HepG2 (cell line): ENCODE results near the gene BSG. TPM values are rescaled to one million over a fixed set of nuclear protein-coding genes. Genes with fewer than 3 reads are reported as not detected.
A peak's percentile ranks its signal among the peaks of the same experiment; 100 is the strongest.

Source experiments
- HOXA5 ChIP-seq: sonication (generic); formaldehyde crosslinking; IDR thresholded peaks from 2 replicates; pipeline ENCODE4 v1.4.0; 2020; ENCODE audit warnings: missing genetic modification reagents
- MEIS1 ChIP-seq: sonication (generic); formaldehyde crosslinking; IDR thresholded peaks from 2 replicates; pipeline ENCODE4 v1.9.0; 2021; ENCODE audit warnings: mild to moderate bottlenecking, missing genetic modification reagents, moderate library complexity, borderline replicate concordance
- MTA1 ChIP-seq: sonication (generic); formaldehyde crosslinking; IDR thresholded peaks from 2 replicates; pipeline ENCODE4 v1.4.0; 2020; ENCODE audit warnings: missing genetic modification reagents, mild to moderate bottlenecking, borderline replicate concordance
- NFATC3 ChIP-seq: sonication (generic); formaldehyde crosslinking; IDR thresholded peaks from 2 replicates; pipeline ENCODE4 v1.5.1; 2020; ENCODE audit warnings: mild to moderate bottlenecking, missing genetic modification reagents
- SIN3A ChIP-seq: IDR thresholded peaks from 2 replicates; pipeline ENCODE4 v1.6.1; 2011; ENCODE audit warnings: low read depth, mild to moderate bottlenecking, control low read depth, low read length, borderline replicate concordance
- ZNF121 ChIP-seq: sonication (generic); formaldehyde crosslinking; IDR thresholded peaks from 2 replicates; pipeline ENCODE4 v1.5.0; 2020; ENCODE audit warnings: mild to moderate bottlenecking, missing genetic modification reagents
- ZNF768 ChIP-seq: sonication (generic); formaldehyde crosslinking; IDR thresholded peaks from 2 replicates; pipeline ENCODE4 v1.4.0; 2020; ENCODE audit warnings: missing genetic modification reagents
- ZNF782 ChIP-seq: sonication (generic); formaldehyde crosslinking; IDR thresholded peaks from 2 replicates; pipeline ENCODE4 v1.4.0; 2020; ENCODE audit warnings: missing genetic modification reagents, mild to moderate bottlenecking, borderline replicate concordance
- polyA plus RNA-seq, 8 experiments: library from polyadenylated mRNA; depleted of rRNA in 3 of 8; stranded (reverse) in 7 of 8; unstranded in 1 of 8; fragments of >200 nt; fragmentation: Illumina TruSeq in 4 of 8; extraction: Trizol in 4 of 8; gene quantifications; 2 replicates each; pipeline versions ENCODE4 v1.2.1 to v1.2.3, GENCODE V29; 2011 to 2016; ENCODE audit warnings: low read depth in 4 of 8, missing spikeins in 1 of 8, mixed read lengths in 1 of 8; ENCODE audit not compliant: insufficient read depth in 1 of 8
- total RNA-seq, 5 experiments: library from RNA; depleted of rRNA; stranded (reverse); fragments of >200 nt; fragmentation: Illumina TruSeq; extraction: Trizol; gene quantifications; 2 replicates each; pipeline ENCODE4 v1.2.3, GENCODE V29; 2016; ENCODE audit warnings: low read depth in 1 of 5
- TF ChIP-seq, protein P1 (sequence below): sonication (generic); formaldehyde crosslinking; IDR thresholded peaks from 2 replicates; pipeline ENCODE4 v1.5.1; 2020; ENCODE audit warnings: mild to moderate bottlenecking, missing genetic modification reagents, moderate library complexity
- TF ChIP-seq, protein P2 (sequence below): sonication (generic); formaldehyde crosslinking; IDR thresholded peaks from 2 replicates; pipeline ENCODE4 v1.5.0; 2020; ENCODE audit warnings: mild to moderate bottlenecking, missing genetic modification reagents
- TF ChIP-seq, protein P3 (sequence below): sonication (generic); formaldehyde crosslinking; IDR thresholded peaks from 2 replicates; pipeline ENCODE4 v1.4.0; 2020; ENCODE audit warnings: mild to moderate bottlenecking, missing genetic modification reagents
- TF ChIP-seq, protein P4 (sequence below): sonication (generic); formaldehyde crosslinking; IDR thresholded peaks from 2 replicates; pipeline ENCODE4 v1.5.0; 2020; ENCODE audit warnings: mild to moderate bottlenecking, missing genetic modification reagents, borderline replicate concordance

The BSG gene
- total and polyA plus RNA-seq, 2 of the 13 experiments (the other 11 are each of a cell fraction or from before 2014, with no cell fraction given): 309 to 754 TPM

DNA sequence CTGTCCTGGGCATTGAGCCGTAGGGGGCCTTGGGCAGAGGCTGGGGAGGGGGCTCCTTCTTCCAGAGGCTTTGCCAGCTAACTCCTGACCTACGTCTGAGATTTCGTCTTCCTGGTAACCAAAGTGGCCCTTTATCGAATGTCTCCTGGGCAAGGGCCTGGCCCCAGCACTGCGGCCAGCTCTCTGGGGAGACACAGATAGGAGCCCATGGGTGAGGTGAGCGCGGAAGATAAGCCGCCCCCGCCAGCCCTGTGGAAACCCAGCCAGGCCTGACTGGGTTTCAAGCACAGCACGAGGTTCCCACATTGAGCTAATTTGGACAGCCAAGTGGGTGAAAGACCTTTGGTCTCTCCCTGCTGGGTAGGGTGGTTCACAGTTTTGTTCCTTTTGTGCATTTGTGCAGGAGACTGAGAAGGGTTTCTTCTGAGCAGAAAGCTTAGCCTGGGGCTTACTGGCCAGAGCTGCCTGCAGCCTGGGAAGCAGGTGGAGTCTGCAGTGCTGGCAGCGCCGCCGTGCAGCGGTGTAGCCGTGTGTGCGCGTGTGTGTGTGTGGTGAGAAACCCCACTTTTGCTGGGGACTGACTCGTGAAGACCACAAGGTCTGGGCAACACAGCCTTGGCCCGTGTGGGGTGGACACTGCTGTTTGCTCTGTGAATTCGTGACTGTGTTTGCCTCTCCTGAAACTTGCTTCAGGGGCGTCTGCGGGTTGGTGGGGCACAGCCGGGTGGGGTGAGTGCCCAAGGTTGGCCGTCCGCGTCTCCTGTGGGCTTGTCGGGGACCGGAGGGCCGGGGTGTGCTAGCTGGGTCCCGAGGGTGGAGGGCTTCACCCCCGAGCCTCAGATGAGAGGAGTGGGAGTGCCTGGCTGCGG is 2.5 kb downstream of the BSG start (continued):
- TF ChIP-seq, protein P1, sequence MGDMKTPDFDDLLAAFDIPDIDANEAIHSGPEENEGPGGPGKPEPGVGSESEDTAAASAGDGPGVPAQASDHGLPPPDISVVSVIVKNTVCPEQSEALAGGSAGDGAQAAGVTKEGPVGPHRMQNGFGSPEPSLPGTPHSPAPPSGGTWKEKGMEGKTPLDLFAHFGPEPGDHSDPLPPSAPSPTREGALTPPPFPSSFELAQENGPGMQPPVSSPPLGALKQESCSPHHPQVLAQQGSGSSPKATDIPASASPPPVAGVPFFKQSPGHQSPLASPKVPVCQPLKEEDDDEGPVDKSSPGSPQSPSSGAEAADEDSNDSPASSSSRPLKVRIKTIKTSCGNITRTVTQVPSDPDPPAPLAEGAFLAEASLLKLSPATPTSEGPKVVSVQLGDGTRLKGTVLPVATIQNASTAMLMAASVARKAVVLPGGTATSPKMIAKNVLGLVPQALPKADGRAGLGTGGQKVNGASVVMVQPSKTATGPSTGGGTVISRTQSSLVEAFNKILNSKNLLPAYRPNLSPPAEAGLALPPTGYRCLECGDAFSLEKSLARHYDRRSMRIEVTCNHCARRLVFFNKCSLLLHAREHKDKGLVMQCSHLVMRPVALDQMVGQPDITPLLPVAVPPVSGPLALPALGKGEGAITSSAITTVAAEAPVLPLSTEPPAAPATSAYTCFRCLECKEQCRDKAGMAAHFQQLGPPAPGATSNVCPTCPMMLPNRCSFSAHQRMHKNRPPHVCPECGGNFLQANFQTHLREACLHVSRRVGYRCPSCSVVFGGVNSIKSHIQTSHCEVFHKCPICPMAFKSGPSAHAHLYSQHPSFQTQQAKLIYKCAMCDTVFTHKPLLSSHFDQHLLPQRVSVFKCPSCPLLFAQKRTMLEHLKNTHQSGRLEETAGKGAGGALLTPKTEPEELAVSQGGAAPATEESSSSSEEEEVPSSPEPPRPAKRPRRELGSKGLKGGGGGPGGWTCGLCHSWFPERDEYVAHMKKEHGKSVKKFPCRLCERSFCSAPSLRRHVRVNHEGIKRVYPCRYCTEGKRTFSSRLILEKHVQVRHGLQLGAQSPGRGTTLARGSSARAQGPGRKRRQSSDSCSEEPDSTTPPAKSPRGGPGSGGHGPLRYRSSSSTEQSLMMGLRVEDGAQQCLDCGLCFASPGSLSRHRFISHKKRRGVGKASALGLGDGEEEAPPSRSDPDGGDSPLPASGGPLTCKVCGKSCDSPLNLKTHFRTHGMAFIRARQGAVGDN (CRISPR knock-in tag): peak; percentile 72
- TF ChIP-seq MTA1 (CRISPR knock-in tag) (0 out of 2 replicates have a peak, but pooled peaks have one; percentile 30), HOXA5 (CRISPR knock-in tag) (0 out of 2 replicates have a peak, but pooled peaks have one; percentile 6), SIN3A (peak; percentile 11; the same call in 1 of the 2 replicates), NFATC3 (no peak), ZNF768 (CRISPR knock-in tag) (peak; percentile 41; the same call in 1 of the 2 replicates), ZNF121 (CRISPR knock-in tag) (peak; percentile 83), ZNF782 (peak; percentile 41; the same call in 1 of the 2 replicates), MEIS1 (0 out of 2 replicates have a peak, but pooled peaks have one; percentile 22)
- TF ChIP-seq, protein P2, sequence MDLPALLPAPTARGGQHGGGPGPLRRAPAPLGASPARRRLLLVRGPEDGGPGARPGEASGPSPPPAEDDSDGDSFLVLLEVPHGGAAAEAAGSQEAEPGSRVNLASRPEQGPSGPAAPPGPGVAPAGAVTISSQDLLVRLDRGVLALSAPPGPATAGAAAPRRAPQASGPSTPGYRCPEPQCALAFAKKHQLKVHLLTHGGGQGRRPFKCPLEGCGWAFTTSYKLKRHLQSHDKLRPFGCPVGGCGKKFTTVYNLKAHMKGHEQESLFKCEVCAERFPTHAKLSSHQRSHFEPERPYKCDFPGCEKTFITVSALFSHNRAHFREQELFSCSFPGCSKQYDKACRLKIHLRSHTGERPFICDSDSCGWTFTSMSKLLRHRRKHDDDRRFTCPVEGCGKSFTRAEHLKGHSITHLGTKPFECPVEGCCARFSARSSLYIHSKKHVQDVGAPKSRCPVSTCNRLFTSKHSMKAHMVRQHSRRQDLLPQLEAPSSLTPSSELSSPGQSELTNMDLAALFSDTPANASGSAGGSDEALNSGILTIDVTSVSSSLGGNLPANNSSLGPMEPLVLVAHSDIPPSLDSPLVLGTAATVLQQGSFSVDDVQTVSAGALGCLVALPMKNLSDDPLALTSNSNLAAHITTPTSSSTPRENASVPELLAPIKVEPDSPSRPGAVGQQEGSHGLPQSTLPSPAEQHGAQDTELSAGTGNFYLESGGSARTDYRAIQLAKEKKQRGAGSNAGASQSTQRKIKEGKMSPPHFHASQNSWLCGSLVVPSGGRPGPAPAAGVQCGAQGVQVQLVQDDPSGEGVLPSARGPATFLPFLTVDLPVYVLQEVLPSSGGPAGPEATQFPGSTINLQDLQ: 0 out of 2 replicates have a peak, but pooled peaks have one; percentile 23
- TF ChIP-seq, protein P3, sequence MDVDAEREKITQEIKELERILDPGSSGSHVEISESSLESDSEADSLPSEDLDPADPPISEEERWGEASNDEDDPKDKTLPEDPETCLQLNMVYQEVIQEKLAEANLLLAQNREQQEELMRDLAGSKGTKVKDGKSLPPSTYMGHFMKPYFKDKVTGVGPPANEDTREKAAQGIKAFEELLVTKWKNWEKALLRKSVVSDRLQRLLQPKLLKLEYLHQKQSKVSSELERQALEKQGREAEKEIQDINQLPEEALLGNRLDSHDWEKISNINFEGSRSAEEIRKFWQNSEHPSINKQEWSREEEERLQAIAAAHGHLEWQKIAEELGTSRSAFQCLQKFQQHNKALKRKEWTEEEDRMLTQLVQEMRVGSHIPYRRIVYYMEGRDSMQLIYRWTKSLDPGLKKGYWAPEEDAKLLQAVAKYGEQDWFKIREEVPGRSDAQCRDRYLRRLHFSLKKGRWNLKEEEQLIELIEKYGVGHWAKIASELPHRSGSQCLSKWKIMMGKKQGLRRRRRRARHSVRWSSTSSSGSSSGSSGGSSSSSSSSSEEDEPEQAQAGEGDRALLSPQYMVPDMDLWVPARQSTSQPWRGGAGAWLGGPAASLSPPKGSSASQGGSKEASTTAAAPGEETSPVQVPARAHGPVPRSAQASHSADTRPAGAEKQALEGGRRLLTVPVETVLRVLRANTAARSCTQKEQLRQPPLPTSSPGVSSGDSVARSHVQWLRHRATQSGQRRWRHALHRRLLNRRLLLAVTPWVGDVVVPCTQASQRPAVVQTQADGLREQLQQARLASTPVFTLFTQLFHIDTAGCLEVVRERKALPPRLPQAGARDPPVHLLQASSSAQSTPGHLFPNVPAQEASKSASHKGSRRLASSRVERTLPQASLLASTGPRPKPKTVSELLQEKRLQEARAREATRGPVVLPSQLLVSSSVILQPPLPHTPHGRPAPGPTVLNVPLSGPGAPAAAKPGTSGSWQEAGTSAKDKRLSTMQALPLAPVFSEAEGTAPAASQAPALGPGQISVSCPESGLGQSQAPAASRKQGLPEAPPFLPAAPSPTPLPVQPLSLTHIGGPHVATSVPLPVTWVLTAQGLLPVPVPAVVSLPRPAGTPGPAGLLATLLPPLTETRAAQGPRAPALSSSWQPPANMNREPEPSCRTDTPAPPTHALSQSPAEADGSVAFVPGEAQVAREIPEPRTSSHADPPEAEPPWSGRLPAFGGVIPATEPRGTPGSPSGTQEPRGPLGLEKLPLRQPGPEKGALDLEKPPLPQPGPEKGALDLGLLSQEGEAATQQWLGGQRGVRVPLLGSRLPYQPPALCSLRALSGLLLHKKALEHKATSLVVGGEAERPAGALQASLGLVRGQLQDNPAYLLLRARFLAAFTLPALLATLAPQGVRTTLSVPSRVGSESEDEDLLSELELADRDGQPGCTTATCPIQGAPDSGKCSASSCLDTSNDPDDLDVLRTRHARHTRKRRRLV: 0 out of 2 replicates have a peak, but pooled peaks have one; percentile 40
- TF ChIP-seq, protein P4, sequence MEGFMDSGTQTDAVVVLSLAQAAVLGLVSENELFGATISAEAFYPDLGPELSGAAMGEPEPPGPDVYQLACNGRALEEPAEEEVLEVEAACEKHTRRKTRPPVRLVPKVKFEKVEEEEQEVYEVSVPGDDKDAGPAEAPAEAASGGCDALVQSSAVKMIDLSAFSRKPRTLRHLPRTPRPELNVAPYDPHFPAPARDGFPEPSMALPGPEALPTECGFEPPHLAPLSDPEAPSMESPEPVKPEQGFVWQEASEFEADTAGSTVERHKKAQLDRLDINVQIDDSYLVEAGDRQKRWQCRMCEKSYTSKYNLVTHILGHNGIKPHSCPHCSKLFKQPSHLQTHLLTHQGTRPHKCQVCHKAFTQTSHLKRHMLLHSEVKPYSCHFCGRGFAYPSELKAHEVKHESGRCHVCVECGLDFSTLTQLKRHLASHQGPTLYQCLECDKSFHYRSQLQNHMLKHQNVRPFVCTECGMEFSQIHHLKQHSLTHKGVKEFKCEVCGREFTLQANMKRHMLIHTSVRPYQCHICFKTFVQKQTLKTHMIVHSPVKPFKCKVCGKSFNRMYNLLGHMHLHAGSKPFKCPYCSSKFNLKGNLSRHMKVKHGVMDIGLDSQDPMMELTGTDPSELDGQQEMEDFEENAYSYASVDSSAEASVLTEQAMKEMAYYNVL: no peak
